ENCODE data around the gene KRT6A. TPM values are rescaled to one million over a fixed set of nuclear protein-coding genes. Genes with fewer than 3 reads are reported as not detected.

Gene KRT6A
- polyA plus RNA-seq, 1 donor (not counting 4 experiments of a cell fraction or from before 2014, with no cell fraction given): 12,338 TPM

DNA sequence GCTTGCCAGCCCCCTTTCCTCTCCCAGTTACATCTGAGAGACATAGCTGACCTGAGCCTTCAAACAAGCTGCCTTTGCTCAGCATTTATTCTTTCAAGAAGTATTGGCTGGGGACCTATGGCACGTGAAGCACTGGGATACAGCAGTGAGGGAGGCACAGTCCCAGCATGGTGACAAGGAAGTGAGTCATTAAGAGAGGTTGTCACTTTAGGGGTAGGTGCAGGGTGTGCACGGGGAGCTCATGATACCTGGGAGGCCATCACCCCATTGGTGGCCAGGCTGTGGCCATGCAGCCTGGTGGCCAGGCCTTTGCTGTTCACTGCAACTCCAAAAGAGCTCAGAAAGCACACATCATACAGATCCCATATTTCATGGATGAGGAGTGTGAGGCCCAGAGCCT lies 53.2 kb downstream of the KRT6A start:
- Histone ChIP-seq H3K4me3 (ENCODE audit: control insufficient read depth in 2 of 3, extremely low read depth in 1 of 3, insufficient read depth in 2 of 3, low read depth in 1 of 3, low read length in 3 of 3) (no peak overlapping the region), H4K20me1 (ENCODE audit: control insufficient read depth, extremely low read depth, insufficient read depth, low read length) (no peaks in the 10 kb centered on the region), H3K4me1 (ENCODE audit: control insufficient read depth, extremely low read depth, insufficient read depth, low read length) (peaks cover 88% of the 10 kb centered on the region), H3K4me2 (ENCODE audit: control insufficient read depth, extremely low read depth, insufficient read depth, low read depth, low read length) (no peak overlapping the region), H3K9me3 (ENCODE audit: control insufficient read depth, low read depth, low read length) (no peaks in the 10 kb centered on the region), H3K27me3 (ENCODE audit: control insufficient read depth, extremely low read depth, insufficient read depth, low read length) (no peaks in the 10 kb centered on the region), H3K27ac (ENCODE audit: control insufficient read depth, insufficient read depth, low read length) (peak overlapping the region; percentile 97), H3K36me3 (ENCODE audit: control insufficient read depth in 2 of 2, extremely low read depth in 1 of 2, insufficient read depth in 2 of 2, low read length in 2 of 2) (peaks cover 0 to 2% of the 10 kb centered on the region in 2 experiments), H2AFZ (ENCODE audit: control insufficient read depth, low read length) (no peak overlapping the region), H3K9me1 (ENCODE audit: control insufficient read depth, extremely low read depth, insufficient read depth, low read length) (no peaks in the 10 kb centered on the region), H3K79me2 (ENCODE audit: control insufficient read depth, insufficient read depth, low read length) (peaks cover 2% of the 10 kb centered on the region), H3K9ac (ENCODE audit: control insufficient read depth, extremely low read depth, insufficient read depth, low read length) (peak overlapping the region; percentile 78)
- FAIRE-seq (peak; percentile 43), DNase-seq (ENCODE audit: low read depth, low spot score) (no peak)
- no peak for TF ChIP-seq EZH2 (IDR thresholded peaks at IDR 0.05; ENCODE audit: low read length)
- TF ChIP-seq, protein P1, sequence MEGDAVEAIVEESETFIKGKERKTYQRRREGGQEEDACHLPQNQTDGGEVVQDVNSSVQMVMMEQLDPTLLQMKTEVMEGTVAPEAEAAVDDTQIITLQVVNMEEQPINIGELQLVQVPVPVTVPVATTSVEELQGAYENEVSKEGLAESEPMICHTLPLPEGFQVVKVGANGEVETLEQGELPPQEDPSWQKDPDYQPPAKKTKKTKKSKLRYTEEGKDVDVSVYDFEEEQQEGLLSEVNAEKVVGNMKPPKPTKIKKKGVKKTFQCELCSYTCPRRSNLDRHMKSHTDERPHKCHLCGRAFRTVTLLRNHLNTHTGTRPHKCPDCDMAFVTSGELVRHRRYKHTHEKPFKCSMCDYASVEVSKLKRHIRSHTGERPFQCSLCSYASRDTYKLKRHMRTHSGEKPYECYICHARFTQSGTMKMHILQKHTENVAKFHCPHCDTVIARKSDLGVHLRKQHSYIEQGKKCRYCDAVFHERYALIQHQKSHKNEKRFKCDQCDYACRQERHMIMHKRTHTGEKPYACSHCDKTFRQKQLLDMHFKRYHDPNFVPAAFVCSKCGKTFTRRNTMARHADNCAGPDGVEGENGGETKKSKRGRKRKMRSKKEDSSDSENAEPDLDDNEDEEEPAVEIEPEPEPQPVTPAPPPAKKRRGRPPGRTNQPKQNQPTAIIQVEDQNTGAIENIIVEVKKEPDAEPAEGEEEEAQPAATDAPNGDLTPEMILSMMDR (optimal IDR thresholded peaks at IDR 0.05 in 1 of 3, IDR thresholded peaks at IDR 0.05 in 1 of 3, conservative IDR thresholded peaks at IDR 0.05 in 1 of 3; ENCODE audit: extremely low read depth in 1 of 3, insufficient read depth in 2 of 3, low read length in 3 of 3): no peak
- dilution Hi-C loops (cut with MboI; ENCODE audit: extremely low pct_ligation_motif_present, low sequenced_read_pairs): no loop called here

DNA sequence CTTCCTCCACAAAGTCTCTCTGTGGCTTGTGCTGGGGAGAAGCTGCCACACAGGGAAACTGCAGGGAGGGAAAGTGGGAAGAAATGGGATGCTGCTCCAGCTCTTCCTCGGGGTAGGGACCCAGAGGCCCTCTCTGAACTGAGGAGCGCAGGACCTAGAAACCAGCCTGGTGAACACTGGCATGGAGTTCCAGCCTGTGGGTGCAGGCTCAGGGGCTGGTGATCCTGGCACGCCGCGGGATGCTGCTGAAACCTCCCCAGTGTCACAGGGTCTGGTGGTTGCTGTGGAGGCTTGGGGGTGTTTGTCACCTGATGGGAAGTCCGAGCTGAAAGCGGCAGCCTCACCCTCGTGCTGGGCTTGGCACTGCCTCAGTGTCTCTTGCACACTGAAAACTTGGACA lies 53.6 kb downstream of the KRT6A start:
- Histone ChIP-seq H3K9me1 (ENCODE audit: control insufficient read depth, extremely low read depth, insufficient read depth, low read length) (no peaks in the 10 kb centered on the region), H3K4me2 (ENCODE audit: control insufficient read depth, extremely low read depth, insufficient read depth, low read depth, low read length) (no peak overlapping the region), H3K36me3 (ENCODE audit: control insufficient read depth in 2 of 2, extremely low read depth in 1 of 2, insufficient read depth in 2 of 2, low read length in 2 of 2) (peaks cover 0 to 2% of the 10 kb centered on the region in 2 experiments), H2AFZ (ENCODE audit: control insufficient read depth, low read length) (no peak overlapping the region), H3K9ac (ENCODE audit: control insufficient read depth, extremely low read depth, insufficient read depth, low read length) (no peak overlapping the region), H4K20me1 (ENCODE audit: control insufficient read depth, extremely low read depth, insufficient read depth, low read length) (no peaks in the 10 kb centered on the region), H3K4me1 (ENCODE audit: control insufficient read depth, extremely low read depth, insufficient read depth, low read length) (peaks cover 93% of the 10 kb centered on the region), H3K4me3 (ENCODE audit: control insufficient read depth in 2 of 3, extremely low read depth in 1 of 3, insufficient read depth in 2 of 3, low read depth in 1 of 3, low read length in 3 of 3) (no peak overlapping the region), H3K9me3 (ENCODE audit: control insufficient read depth, low read depth, low read length) (no peaks in the 10 kb centered on the region), H3K27me3 (ENCODE audit: control insufficient read depth, extremely low read depth, insufficient read depth, low read length) (no peaks in the 10 kb centered on the region), H3K27ac (ENCODE audit: control insufficient read depth, insufficient read depth, low read length) (peak overlapping the region; percentile 97), H3K79me2 (ENCODE audit: control insufficient read depth, insufficient read depth, low read length) (peaks cover 2% of the 10 kb centered on the region)
- no peak for TF ChIP-seq EZH2 (IDR thresholded peaks at IDR 0.05; ENCODE audit: low read length)
- TF ChIP-seq, protein P1 (optimal IDR thresholded peaks at IDR 0.05 in 1 of 3, IDR thresholded peaks at IDR 0.05 in 1 of 3, conservative IDR thresholded peaks at IDR 0.05 in 1 of 3; ENCODE audit: extremely low read depth in 1 of 3, insufficient read depth in 2 of 3, low read length in 3 of 3): no peak
- no peak for FAIRE-seq
- dilution Hi-C loops (cut with MboI; ENCODE audit: extremely low pct_ligation_motif_present, low sequenced_read_pairs): no loop called here
- no peak for DNase-seq (ENCODE audit: low read depth, low spot score)

Measured in keratinocyte (primary cell).